Right lobe of liver (tissue), 6 donors: ENCODE measurements around the gene FXYD7. TPM values are rescaled to one million over a fixed set of nuclear protein-coding genes. Genes with fewer than 3 reads are reported as not detected.

Source experiments
- ATAC-seq, 4 donors: fragments of 200-7000 bp; cut with Tn5 transposase; one replicate each; pipeline ENCODE4 v1.9.1; 2020; ENCODE audit warnings: mild to moderate bottlenecking in 4 of 4, moderate library complexity in 4 of 4
- DNase-seq, 3 donors: peaks; one replicate each; pipeline ENCODE4 v3.0.0-alpha.2; 2020
- H3K27ac ChIP-seq, 3 donors: fragments of 200-600 bp; one replicate each; pipeline ENCODE4 v1.8.0; 2022
- H3K27me3 ChIP-seq, 2 donors: fragments of 200-600 bp; one replicate each; pipeline ENCODE4 v1.8.0; 2022
- H3K36me3 ChIP-seq, 4 donors: fragments of 200-600 bp; sonication (generic) in 1 of 4; one replicate each; pipeline versions ENCODE4 v1.5.1 to v1.8.0; 2017 to 2022; ENCODE audit warnings: control low read depth in 1 of 4
- H3K4me1 ChIP-seq, 4 donors: fragments of 200-600 bp; sonication (generic) in 1 of 4; one replicate each; pipeline versions ENCODE4 v1.5.1 to v1.8.0; 2017 to 2022; ENCODE audit warnings: control low read depth in 1 of 4
- H3K4me3 ChIP-seq, 3 donors: fragments of 200-600 bp; one replicate each; pipeline ENCODE4 v1.8.0; 2022
- H3K9me3 ChIP-seq, 4 donors: fragments of 200-600 bp; sonication (generic) in 1 of 4; one replicate each; pipeline versions ENCODE4 v1.5.1 to v1.8.0; 2017 to 2022; ENCODE audit warnings: control low read depth in 1 of 4
- POLR2A ChIP-seq: fragments of 450-650 bp; IDR thresholded peaks from one replicate; pipeline ENCODE4 v1.6.1; 2017; ENCODE audit warnings: antibody characterized with exemption, mild to moderate bottlenecking
- WGBS: methylation state at CpG from one replicate; pipeline ENCODE4 v1.1.6; 2018; ENCODE audit warnings: low coverage, low lambda C conversion rate; ENCODE audit not compliant: insufficient coverage; ENCODE audit errors: missing lambda C conversion rate; 5-methylcytosine and 5-hydroxymethylcytosine counted together
- intact Hi-C, 2 donors: fragments of 100-400 bp; cut with DNase I; formaldehyde crosslinking; loops; one replicate each; pipeline versions ENCODE4 v1.11.2 to v1.14.1; 2022
- total RNA-seq, 6 experiments: library from RNA; depleted of rRNA in 2 of 6; stranded (reverse); fragments of >200 nt in 2 of 6; fragmentation: NEBNext Ultra II Directional in 3 of 6; extraction: Animal tissue kit (Norgen Biotek cat#: 25700) in 3 of 6; gene quantifications; one replicate each; pipeline versions ENCODE4 v1.1.0 to v1.2.4, GENCODE V29; 2016 to 2023
- TF ChIP-seq, protein P1 (sequence below), 4 donors: fragments of 200-600 bp in 3 of 4; fragments of 450-650 bp in 1 of 4; IDR thresholded peaks; one replicate each; pipeline versions ENCODE4 v1.5.1 to v1.8.0; 2016 to 2022; ENCODE audit warnings: antibody characterized with exemption in 4 of 4, mild to moderate bottlenecking in 2 of 4
- donor health status: DM: no; HTN: yes; CAD: no.
- donor health status: DM: no; HTN: no; CAD: no.
- donor health status: DM: no; HTN: no; CAD: no.
- donor health status: DM: no; HTN: yes; CAD: no.
- donor health status: DM: no; HTN: yes; CAD: no.

Gene FXYD7
- total RNA-seq, 6 experiments from 2014 or later: 0.49 TPM; not detected in 5

DNA sequence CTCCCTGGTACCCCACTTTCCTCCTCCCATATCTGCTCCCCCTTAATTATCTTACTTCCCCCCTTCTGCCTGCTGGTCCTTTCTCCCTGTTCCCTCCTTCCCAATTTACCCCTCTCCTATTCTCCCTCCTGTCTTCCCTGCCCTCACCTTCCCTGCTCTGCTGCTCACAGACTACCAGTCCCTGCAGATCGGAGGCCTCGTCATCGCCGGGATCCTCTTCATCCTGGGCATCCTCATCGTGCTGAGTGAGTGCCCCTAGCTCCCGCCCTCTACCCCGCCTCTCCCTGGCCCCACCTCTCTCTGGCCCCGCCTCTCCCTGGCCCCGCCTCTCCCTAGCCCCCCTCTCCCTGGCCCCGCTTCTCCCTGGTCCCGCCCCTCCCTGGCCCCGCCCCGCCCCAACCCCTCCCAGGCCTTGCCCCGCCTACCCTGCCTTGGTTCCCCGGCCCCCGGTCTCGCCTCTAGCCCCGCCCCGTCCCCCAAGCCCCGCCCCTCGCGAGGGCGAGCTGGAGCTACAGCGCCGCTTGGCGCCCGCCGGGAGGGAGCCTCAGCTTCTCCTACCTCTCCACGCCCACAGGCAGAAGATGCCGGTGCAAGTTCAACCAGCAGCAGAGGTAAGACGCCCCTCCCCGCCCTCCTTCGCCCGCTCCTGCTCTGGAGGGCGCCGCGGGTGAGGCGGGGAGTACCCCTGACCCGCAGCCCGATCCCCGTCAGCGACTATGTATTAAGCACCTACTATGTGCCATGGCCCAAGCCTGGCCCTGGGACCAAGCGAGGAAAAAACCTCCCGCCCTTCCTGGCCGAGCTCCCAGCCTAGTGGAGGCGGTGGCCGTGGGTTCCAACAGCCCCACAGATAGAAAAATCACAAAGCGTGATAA, 1.9 kb upstream of the FXYD7 start:
- H3K27me3 ChIP-seq: no peaks in the 10 kb centered on the region
- DNase-seq: peak; percentile 95 to 96 (median 95)
- H3K4me3 ChIP-seq: peak overlapping the region; percentile 19 to 57 (median 56)

DNA sequence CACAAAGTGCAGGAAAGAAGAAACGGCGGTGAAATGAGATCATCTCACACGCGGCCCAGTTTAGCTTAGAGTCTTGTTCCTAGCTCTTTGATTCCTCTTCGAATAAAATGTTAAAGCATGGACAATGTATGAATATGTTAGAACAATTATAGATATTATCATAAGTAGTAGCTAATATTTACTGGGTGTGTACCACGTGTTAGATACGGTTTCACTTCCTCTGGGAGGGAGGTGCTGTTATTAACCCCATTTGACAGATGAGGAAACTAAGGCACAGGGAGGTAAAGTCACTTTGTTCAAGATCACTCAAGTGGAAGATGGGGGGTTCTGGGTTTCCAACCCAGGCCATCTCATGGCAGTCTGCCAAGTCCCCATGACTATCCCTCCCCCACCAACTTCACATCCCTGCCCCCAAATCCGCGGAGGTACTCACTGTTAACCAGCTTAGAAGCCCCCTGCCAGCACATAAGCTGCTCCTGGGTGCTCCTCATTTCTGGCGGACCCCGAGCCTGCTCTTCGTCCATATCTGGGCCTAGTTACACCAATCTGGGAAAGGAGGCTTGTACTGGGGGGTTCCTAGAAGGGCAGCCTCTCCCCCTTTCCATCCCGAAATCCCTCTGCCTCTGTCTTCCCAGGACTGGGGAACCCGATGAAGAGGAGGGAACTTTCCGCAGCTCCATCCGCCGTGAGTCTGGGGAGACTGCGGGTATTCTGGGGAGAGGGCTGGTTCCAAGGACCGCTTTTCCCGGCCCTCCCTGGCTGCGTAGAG, 1.0 kb upstream of the FXYD7 start:
- Histone ChIP-seq H3K36me3 (peaks cover 0 to 6% (median 0%) of the 10 kb centered on the region in 4 donors), H3K4me3 (no peak overlapping the region), H3K9me3 (no peaks in the 10 kb centered on the region), H3K27me3 (no peaks in the 10 kb centered on the region), H3K27ac (no peak overlapping the region), H3K4me1 (peaks cover 0 to 33% (median 4%) of the 10 kb centered on the region in 4 donors)
- ATAC-seq (no peak), DNase-seq (peak in 1 of 3 donors; percentile 34)
- intact Hi-C loops: no loop called here
- no peak for TF ChIP-seq POLR2A
- TF ChIP-seq, protein P1, sequence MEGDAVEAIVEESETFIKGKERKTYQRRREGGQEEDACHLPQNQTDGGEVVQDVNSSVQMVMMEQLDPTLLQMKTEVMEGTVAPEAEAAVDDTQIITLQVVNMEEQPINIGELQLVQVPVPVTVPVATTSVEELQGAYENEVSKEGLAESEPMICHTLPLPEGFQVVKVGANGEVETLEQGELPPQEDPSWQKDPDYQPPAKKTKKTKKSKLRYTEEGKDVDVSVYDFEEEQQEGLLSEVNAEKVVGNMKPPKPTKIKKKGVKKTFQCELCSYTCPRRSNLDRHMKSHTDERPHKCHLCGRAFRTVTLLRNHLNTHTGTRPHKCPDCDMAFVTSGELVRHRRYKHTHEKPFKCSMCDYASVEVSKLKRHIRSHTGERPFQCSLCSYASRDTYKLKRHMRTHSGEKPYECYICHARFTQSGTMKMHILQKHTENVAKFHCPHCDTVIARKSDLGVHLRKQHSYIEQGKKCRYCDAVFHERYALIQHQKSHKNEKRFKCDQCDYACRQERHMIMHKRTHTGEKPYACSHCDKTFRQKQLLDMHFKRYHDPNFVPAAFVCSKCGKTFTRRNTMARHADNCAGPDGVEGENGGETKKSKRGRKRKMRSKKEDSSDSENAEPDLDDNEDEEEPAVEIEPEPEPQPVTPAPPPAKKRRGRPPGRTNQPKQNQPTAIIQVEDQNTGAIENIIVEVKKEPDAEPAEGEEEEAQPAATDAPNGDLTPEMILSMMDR (IDR thresholded peaks at IDR 0.05): no peak
- WGBS: 59% methylated on average over 13 of the region's 21 CpGs

More for the DNA sequence above, 1.9 kb upstream of the FXYD7 start:
- H3K4me1 ChIP-seq: peaks cover 0 to 40% (median 7%) of the 10 kb centered on the region in 4 donors
- TF ChIP-seq, protein P1 (IDR thresholded peaks at IDR 0.05): peak; percentile 27 to 52 (median 40)
- TF ChIP-seq POLR2A: peak; percentile 39
- WGBS: 7% methylated on average over 35 of the region's 48 CpGs
- H3K9me3 ChIP-seq: no peaks in the 10 kb centered on the region
- ATAC-seq: peak; percentile 64 to 78 (median 68)
- peak overlapping the region in 2 of 3 donors; percentile 86 to 97 for H3K27ac ChIP-seq
- intact Hi-C loops: no loop called here
- peaks cover 0 to 6% (median 0%) of the 10 kb centered on the region in 4 donors for H3K36me3 ChIP-seq

DNA sequence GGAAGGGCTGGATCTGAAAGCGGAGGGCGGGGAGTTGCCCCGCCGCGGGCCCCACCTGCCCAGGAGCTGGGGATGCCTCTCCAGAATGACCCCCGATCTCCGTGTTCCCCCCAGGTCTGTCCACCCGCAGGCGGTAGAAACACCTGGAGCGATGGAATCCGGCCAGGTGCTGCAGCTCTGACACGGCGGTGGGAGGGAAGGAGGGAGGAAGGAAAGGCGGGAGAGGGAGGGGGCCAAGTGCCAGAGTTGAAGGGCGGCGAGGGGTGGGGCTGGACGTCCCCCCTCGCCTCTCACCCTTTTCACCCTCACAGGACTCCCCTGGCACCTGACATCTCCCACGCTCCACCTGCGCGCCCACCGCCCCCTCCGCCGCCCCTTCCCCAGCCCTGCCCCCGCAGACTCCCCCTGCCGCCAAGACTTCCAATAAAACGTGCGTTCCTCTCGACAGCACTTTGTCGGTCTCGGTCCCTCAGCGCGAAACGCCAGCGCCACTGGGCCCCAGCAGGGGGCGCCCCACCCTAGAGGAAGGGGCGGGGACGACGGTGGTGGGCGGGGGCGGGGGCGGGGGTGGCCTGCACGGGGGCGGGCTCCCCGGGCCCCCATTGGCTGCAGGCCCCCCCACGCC, 337 bp upstream of the FXYD7 start:
- Histone ChIP-seq H3K9me3 (no peaks in the 10 kb centered on the region), H3K27me3 (no peaks in the 10 kb centered on the region), H3K36me3 (peaks cover 0 to 6% (median 0%) of the 10 kb centered on the region in 4 donors), H3K4me1 (peaks cover 0 to 27% (median 4%) of the 10 kb centered on the region in 4 donors), H3K27ac (no peak overlapping the region), H3K4me3 (no peak overlapping the region)
- 28% methylated on average over 13 of the region's 46 CpGs for WGBS
- TF ChIP-seq, protein P1 (IDR thresholded peaks at IDR 0.05): peak in 3 of 4 donors; percentile 34 to 51 (median 38)
- TF ChIP-seq POLR2A: no peak
- intact Hi-C loops: no loop called here
- DNase-seq (peak in 1 of 3 donors; percentile 39), ATAC-seq (no peak)

DNA sequence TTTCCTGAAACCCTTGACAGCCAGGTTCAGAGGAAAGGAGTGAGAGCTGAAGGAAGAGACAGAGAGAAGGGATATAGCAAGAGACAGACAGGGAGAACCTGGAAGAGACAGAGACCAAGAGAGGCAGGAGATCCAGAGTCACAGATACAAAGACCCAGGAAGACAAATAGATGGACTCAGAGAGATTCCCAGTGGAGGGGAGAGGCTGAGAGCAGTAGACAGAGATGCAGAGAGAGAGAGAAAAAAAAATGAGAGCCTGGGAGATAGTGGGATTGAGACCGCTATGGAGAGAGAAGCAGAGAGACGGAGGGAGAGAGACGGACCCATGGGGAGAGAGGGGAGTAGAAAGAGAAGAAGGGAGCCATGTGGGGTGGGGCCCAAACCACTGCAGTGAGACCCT, 763 bp downstream of the FXYD7 start:
- DNase-seq (no peak), ATAC-seq (no peak)
- Histone ChIP-seq H3K4me1 (peaks cover 0 to 16% (median 4%) of the 10 kb centered on the region in 4 donors), H3K27ac (no peak overlapping the region), H3K9me3 (no peaks in the 10 kb centered on the region), H3K36me3 (peaks cover 0 to 6% (median 0%) of the 10 kb centered on the region in 4 donors), H3K4me3 (no peak overlapping the region), H3K27me3 (no peaks in the 10 kb centered on the region)
- 80% methylated on average over 3 of the region's 3 CpGs for WGBS
- TF ChIP-seq, protein P1 (IDR thresholded peaks at IDR 0.05): no peak
- TF ChIP-seq POLR2A: no peak
- intact Hi-C loops: no loop called here
